ENCODE results near the gene RUBCN.
A peak's percentile ranks its signal among the peaks of the same experiment; 100 is the strongest.

RUBCN gene

GRCh38 chr3:197736491-197737318 lies at the start of gene RUBCN:
Gene RUBCN, minus strand, starts transcription at chr3:197736904. Its CDS starts 185 bp downstream, at chr3:197736719.
- peak; percentile 97 for DNase-seq

DNA sequence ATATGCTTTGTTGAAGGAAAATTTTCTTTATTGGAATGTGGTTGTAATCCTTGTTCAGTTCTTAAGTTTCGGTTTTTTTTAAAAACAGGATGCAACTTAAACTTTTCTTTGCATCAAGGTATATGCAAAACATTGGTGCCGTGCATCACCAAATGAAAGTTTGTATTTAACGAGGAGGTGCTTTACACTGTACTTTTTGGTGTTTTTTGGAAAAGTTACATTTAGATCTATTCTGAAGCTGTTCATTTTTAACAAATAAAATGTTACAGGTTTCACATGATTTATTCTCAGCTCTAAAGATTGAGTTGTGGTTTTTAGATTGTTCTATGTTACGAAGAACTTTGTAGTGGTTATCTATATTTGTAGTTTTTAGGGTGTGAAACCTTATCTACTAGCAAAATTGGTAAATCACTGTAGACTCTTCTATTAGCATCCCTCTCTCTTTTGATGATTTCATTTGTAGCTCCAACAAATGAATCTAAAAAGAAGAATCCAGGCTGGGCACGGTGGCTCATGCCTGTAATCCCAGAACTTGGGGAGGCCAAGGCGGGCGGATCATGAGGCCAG lies 47.4 kb upstream of the RUBCN start:
- DNase-seq, result no peak

DNA sequence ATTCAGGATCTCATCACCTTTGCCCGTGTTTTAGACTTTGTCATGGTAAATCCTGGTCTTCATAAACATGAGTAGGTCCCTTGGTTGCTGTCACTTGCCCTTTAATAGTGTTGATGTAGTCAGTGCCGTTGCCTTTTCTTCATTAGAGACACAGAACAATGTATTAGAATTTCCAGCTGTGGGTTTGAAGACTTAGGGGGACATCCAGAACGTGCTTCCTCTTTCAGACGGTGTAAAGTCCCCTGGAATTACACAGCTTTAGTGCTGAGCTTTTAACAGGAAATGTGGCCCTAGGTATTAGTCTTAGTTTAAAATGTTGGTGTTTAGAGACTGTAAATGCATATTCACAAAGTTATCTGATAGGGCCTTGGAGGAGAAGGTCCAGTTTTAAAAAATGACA lies 45.5 kb upstream of the RUBCN start:
- DNase-seq, result no peak

DNA sequence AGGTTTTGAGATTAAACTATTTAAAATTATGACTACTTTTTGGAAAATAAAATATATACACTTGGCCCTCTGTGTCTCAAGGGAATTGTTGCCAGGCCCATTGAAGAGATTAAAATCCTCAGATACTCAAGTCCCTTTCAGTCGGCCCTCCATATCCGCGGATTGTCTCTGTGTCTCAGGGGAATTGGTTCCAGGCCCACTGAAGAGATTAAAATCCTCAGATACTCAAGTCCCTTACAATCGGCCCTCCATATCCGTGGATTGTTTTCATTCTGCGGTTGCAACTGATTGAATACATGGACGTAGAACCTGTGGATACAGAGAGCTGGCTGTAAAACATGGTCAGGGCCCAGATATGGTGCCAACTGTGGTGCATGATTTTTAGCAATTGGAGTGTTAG lies 38.6 kb upstream of the RUBCN start:
- no peak for DNase-seq

- no peak for DNase-seq
These were observed 25.1 kb upstream of the RUBCN start for GRCh38 chr3:197761784-197762183.

DNA sequence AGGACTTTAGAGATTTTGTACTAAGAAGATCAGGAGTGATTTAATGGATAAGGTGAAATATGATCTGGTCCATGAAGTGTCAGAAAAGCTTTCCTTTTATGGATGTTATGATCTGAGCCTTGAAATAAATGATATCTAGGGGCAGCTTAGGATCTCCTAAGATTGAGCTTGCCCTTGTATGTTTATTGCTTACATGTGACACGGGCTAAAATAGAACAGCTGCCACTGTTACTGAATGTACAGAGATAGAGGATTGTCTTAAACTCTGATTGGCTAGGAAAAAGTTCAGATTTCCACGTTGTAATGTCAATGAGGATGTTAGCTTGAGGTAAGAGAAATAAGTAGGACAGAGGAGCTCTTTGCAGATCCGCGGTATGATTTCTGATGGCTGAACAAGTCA lies 21.8 kb upstream of the RUBCN start:
- DNase-seq, result no peak

DNA sequence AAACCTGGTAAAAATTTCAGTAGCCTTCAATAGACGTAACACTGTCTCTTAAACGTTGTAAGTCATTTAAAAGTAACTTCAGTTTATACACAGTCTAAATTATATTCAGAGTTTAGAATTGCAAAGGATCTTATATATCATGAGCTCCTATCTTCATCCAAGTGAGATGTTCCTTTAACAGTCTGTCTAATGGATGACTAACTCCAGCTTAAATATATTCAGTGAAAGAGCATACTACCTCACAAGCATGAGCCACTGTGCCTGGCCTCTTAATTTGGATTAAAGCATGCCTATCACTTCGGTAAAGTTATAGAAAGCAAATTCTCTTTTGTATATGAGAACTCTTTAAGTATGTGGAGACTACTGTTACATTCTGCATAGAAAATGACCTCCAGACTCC lies 20.0 kb upstream of the RUBCN start:
- DNase-seq, result no peak

DNA sequence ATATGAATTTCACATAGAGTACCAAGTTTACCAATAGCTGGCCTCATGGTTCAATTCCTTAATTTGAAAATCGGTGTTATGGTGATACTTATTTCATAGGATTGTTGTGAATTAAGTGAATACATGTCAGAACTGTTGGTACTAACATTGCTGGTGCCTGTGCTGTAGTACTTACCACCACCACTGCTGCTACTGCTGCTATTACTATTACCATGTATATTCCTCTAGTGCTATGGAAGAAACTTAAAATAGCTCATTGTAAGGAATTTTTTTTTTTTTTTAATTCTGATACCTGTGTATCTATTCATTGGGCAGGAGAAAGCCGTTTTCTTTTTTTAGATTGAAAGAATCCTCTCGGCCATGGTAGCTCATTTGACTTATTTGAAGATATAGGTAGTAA lies 16.6 kb upstream of the RUBCN start:
- DNase-seq, result no peak

GRCh38 chr3:197752107-197752506 lies 15.4 kb upstream of the RUBCN start:
- no peak for DNase-seq

- DNase-seq, result no peak
These were observed 14.4 kb upstream of the RUBCN start for GRCh38 chr3:197750858-197751737.

DNA sequence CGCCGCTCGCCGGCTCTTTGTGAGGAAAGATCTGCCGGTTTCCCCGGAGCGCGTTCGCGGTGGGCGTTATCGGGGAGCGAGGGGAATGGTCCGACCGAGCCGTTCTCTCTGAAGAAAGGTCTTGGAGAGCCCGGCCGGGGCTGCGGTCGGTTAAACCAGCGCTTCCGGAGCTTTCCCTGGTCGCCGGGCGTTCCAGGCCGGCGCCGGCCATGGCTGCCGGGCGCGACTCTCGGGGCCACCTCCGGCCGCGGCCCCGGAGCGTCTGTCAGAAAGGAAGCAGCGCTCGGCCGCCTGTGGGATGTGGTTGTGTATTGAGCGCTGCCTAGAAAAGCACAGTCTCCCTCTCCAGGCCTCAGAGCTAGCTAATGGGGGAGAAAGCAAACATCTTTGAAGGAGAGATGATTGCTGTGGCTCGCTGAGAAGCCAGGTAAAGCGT lies 13.7 kb upstream of the RUBCN start:
- peak; percentile 62 for DNase-seq

DNA sequence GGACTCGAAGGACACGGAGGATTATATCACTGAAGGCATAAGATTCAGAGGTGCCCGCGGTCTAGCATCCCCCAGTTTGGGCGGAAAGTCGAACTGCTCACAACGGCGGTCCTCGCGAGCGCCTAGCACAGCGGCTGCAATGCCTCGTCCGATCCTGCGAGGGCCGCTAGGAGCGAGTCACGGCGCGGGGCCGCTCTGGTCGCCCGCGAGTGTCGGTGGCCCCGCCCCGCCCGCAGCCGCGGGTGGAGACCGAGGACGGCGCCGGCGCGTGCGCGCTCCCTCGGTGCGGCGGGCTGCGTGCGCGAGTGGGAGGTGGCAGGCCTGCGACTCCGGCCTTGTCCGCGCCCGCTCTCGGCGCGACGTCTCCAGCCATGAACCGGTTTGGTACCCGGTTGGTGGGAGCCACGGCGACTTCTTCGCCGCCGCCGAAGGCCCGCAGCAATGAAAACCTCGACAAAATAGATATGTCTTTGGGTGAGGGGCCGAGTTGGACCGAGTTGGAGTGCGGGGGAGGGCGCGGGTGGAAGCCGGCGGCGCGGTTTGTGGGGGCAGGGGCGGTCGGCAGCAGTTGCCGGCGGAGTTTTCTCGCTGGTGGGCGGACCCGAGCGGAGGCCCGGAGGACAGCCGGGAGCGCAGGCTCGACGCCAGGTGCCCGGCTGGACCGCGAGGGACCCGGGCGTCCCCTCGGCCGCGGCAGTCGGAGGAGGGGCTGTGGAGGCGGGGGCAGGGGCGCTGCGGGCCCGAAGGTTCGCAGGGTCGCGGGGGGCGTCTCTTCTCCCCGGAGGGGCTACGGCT lies 13.1 kb upstream of the RUBCN start, which contains the start of gene FYTTD1:
Gene FYTTD1 (plus strand): TSS at position 283 of the 795 bp plus-strand sequence. CDS start 89 bp downstream, at position 372.
- DNase-seq, result peak; percentile 90

DNA sequence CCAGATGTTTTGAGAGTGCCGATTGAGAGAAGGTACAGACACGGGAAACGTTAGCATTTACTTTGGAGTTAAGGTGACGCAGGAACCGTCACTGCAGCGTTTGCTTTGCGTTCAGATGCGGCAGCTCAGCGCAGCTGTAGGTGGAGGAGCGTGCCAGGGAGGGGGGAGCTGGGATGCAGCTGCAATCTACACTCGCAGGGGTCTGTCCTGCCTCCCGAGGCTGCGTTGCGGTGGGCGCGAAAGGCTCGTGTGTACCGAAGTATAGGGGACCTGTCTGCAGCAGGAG lies 12.6 kb upstream of the RUBCN start:
- DNase-seq, result no peak

DNA sequence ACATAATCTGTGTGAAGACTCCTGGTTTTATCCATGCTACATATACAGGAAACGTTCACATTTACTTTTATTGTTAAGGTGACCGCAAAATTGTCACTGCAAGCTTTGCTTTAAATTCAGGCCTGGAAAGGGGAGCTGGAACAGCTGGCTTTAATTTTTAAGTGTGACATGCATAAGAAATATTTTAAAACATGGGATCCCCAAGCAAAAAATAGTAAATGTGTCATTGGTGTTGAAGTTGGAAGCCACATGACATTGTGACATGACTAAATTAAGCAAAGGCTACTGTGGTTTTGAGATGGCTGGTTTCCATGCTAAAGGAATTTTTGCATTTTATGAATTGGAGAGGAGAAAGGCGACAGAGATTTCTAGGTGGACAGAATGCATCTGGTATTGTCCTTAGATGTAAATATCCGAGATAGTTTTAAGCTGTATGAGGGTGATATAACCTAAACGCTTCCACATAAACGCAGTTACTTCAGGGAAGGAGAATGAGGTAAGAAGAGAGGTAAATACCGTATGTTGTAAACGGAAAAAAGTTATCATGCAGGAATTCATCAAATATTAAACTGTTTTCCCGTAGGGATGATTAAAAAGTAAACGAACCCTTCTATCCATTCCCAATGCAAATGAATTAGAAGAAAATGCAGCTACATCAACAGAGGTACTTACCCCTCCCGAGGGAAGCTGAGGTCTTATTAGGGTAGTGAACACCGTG lies 12.1 kb upstream of the RUBCN start:
- no peak for DNase-seq

- DNase-seq, result no peak
These were observed 10.1 kb upstream of the RUBCN start for GRCh38 chr3:197746801-197747237.

DNA sequence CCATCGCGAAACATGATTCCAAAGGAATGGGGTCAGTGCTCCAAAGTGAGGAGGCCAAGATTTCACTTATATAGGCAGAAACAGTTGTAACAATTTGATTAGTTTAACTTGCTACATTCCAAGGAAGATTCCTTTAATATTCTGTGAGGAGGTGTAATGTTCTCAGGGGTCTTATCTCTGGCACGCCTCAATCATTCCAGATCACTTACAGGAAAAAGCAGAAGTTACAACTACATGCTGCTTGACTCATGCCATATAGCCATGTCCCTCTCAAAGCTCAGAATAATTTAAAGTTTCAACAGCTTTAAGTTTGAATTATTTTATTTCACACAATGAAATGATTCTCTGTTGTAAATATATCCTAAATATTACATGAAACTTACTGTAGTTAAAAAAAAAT lies 9.5 kb upstream of the RUBCN start:
- DNase-seq, result no peak

- no peak for DNase-seq
These were observed 6.1 kb upstream of the RUBCN start for GRCh38 chr3:197742787-197743186.

GRCh38 chr3:197737749-197738462 lies 1.2 kb upstream of the RUBCN start:
- DNase-seq, result no peak

DNA sequence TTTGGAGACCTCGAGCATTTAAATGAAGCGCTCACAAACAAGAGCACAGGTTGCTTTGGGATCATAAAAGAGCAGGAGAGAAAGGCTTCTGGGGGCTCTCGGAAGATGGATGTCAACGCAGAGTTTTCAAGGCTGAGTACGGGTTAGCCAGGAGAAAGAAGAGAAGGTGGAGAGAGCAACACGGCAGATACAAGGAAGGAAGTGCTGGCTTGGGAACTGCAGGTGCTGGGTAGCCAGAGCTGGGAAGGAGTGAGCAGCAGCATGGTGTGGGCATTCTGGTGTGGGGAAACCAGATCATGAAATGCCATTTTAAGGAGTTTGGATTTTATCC lies 580 bp upstream of the RUBCN start:
- no peak for DNase-seq

DNA sequence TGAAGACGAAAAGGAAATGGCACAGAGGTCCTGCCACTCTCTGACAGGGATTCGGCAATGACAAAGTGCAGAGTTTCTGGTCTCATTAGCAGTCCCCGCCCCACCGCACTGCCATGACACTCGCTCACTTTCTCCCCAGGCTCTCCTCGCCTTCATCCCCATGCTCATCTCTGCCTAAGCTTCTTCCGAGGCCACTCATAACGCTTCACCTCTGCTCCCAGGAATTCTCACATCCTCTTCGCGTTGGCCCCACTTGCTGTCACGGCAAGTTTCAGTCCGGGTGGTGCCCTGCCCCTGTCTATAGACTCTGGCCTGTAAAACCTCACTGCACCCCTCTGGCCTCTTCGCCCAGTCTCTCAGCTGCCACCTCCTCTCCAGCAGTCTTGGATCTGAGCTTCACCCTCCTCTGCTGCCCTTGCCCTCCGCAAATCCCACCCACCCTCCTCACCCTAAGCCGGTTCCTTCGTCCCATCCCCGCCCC lies 654 bp downstream of the RUBCN start:
- DNase-seq, result no peak

DNA sequence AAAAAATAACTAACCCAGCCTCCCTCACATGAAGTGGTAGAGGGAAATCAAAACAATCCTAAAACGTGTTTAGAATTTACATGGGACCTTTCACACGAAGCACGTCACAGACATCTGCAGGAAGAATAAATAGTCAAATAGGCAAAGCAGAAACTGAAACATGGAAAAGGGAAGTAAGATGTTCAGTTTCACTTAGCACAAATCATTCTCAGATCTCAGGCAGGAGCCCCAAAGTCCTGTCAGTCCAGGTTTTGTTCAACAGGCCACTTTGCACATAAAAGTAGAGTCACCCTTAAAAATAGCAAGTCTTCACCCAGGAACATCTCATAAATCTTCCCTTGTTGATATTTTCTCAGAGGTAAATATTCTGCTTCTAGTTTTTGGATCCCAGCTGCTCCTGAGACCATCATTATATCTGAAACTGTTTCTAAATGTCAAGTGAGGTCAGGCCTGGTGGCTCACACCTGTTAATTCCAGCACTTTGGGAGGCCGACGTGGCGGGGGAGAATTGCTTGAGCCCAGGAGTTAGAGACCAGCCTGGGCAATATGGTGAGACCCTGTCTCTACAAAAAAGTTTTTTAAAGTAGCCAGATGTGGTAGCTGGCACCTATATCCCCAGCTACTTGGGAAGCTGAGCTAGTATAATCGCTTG lies 1.9 kb downstream of the RUBCN start:
- DNase-seq, result no peak
